Measurements from ENCODE around the gene CRYBG2.
"Not testable (repeated sequence)": the region's sequence is repeated elsewhere in the genome, so short reads cannot be mapped to it uniquely, and the experiment has no call there.

CRYBG2 gene

GRCh38 chr1:26353976-26354820, at the start of gene CRYBG2:
Gene CRYBG2, minus strand, starts transcription at chr1:26354130. Its CDS starts 7,473 bp downstream, at chr1:26346657.
- in situ Hi-C loops (cut with MboI; ENCODE audit: low sequenced_read_pairs) = no loop called here

- in situ Hi-C loops (cut with MboI; ENCODE audit: low sequenced_read_pairs) = no loop called here
Observed at GRCh38 chr1:26403656-26404055, 49.7 kb upstream of the CRYBG2 start.

- in situ Hi-C loops (cut with MboI; ENCODE audit: low sequenced_read_pairs) = no loop called here
Observed at GRCh38 chr1:26401891-26402290, 48.0 kb upstream of the CRYBG2 start.

GRCh38 chr1:26399034-26399433, 45.1 kb upstream of the CRYBG2 start:
- in situ Hi-C loops (cut with MboI; ENCODE audit: low sequenced_read_pairs) = no loop called here

- in situ Hi-C loops (cut with MboI; ENCODE audit: low sequenced_read_pairs) = no loop called here
Observed at GRCh38 chr1:26395754-26396153, 41.8 kb upstream of the CRYBG2 start.

GRCh38 chr1:26391450-26391849, 37.5 kb upstream of the CRYBG2 start:
- in situ Hi-C loops (cut with MboI; ENCODE audit: low sequenced_read_pairs) = no loop called here

GRCh38 chr1:26389604-26390247, 35.8 kb upstream of the CRYBG2 start:
- in situ Hi-C loops (cut with MboI; ENCODE audit: low sequenced_read_pairs) = no loop called here

- in situ Hi-C loops (cut with MboI; ENCODE audit: low sequenced_read_pairs) = no loop called here
Observed at GRCh38 chr1:26388791-26389445, 35.0 kb upstream of the CRYBG2 start.

- in situ Hi-C loops (cut with MboI; ENCODE audit: low sequenced_read_pairs) = no loop called here
Observed at GRCh38 chr1:26387447-26387846, 33.5 kb upstream of the CRYBG2 start.

GRCh38 chr1:26385063-26385462, 31.1 kb upstream of the CRYBG2 start:
- in situ Hi-C loops (cut with MboI; ENCODE audit: low sequenced_read_pairs) = not testable (repeated sequence)

GRCh38 chr1:26384076-26384475, 30.1 kb upstream of the CRYBG2 start:
- in situ Hi-C loops (cut with MboI; ENCODE audit: low sequenced_read_pairs) = no loop called here

- in situ Hi-C loops (cut with MboI; ENCODE audit: low sequenced_read_pairs) = no loop called here
Observed at GRCh38 chr1:26378879-26379251, 24.9 kb upstream of the CRYBG2 start.

GRCh38 chr1:26378088-26378878, 24.4 kb upstream of the CRYBG2 start:
- in situ Hi-C loops (cut with MboI; ENCODE audit: low sequenced_read_pairs) = no loop called here

GRCh38 chr1:26376050-26376449, 22.1 kb upstream of the CRYBG2 start:
- in situ Hi-C loops (cut with MboI; ENCODE audit: low sequenced_read_pairs) = no loop called here

GRCh38 chr1:26375081-26375480, 21.2 kb upstream of the CRYBG2 start:
- in situ Hi-C loops (cut with MboI; ENCODE audit: low sequenced_read_pairs) = no loop called here

- in situ Hi-C loops (cut with MboI; ENCODE audit: low sequenced_read_pairs) = not testable (repeated sequence)
Observed at GRCh38 chr1:26374361-26374760, 20.4 kb upstream of the CRYBG2 start.

- in situ Hi-C loops (cut with MboI; ENCODE audit: low sequenced_read_pairs) = no loop called here
Observed at GRCh38 chr1:26373789-26374188, 19.9 kb upstream of the CRYBG2 start.

- in situ Hi-C loops (cut with MboI; ENCODE audit: low sequenced_read_pairs) = no loop called here
Observed at GRCh38 chr1:26373281-26373680, 19.4 kb upstream of the CRYBG2 start.

GRCh38 chr1:26372611-26373010, 18.7 kb upstream of the CRYBG2 start, which contains the start of gene ZNF683:
Gene ZNF683, minus strand, starts transcription at chr1:26372750. Its CDS starts 4,179 bp downstream, at chr1:26368571.
- in situ Hi-C loops (cut with MboI; ENCODE audit: low sequenced_read_pairs) = not testable (repeated sequence)

- in situ Hi-C loops (cut with MboI; ENCODE audit: low sequenced_read_pairs) = no loop called here
Observed at GRCh38 chr1:26372039-26372438, 18.1 kb upstream of the CRYBG2 start.
